HFFc6 (cell line): ENCODE data around the gene NDUFA5. TPM values are rescaled to one million over a fixed set of nuclear protein-coding genes. Genes with fewer than 3 reads are reported as not detected.
"Not testable (repeated sequence)": the region's sequence is repeated elsewhere in the genome, so short reads cannot be mapped to it uniquely, and the experiment has no call there.

ENCODE experiments used
- DNase-seq: peaks from one replicate; pipeline ENCODE4 v3.0.0-alpha.2; 2018
- H3K27ac Mint-ChIP-seq: 2 replicates; pipeline ENCODE4 v1.8.0; 2020; ENCODE audit warnings: mild to moderate bottlenecking, mixed read lengths
- H3K27me3 Mint-ChIP-seq: 2 replicates; pipeline ENCODE4 v1.8.0; 2021; ENCODE audit warnings: mild to moderate bottlenecking, moderate library complexity, mixed read lengths; ENCODE audit not compliant: insufficient read depth
- H3K36me3 Mint-ChIP-seq: 2 replicates; pipeline ENCODE4 v1.8.0; 2021; ENCODE audit warnings: low read depth, mixed read lengths
- H3K4me1 Mint-ChIP-seq: 2 replicates; pipeline ENCODE4 v1.8.0; 2020; ENCODE audit warnings: low read depth, mixed read lengths
- H3K4me3 Mint-ChIP-seq: 2 replicates; pipeline ENCODE4 v1.8.0; 2020; ENCODE audit warnings: mild to moderate bottlenecking, moderate library complexity, mixed read lengths
- H3K9me3 Mint-ChIP-seq: 2 replicates; pipeline ENCODE4 v1.8.0; 2020; ENCODE audit warnings: mild to moderate bottlenecking, mixed read lengths
- total RNA-seq, 6 experiments: library from RNA; stranded (reverse); fragmentation: NEBNext Ultra II Directional; extraction: Animal tissue kit (Norgen Biotek cat#: 25700); gene quantifications; 2 replicates in 1 of 6; 3 replicates in 5 of 6; pipeline ENCODE4 v1.2.3, GENCODE V29; 2021
- TF ChIP-seq, protein P1 (sequence below): fragments of 200-600 bp; sonication (generic); IDR thresholded peaks from 2 replicates; pipeline ENCODE4 v1.5.0; 2021; ENCODE audit warnings: antibody characterized with exemption, mild to moderate bottlenecking

NDUFA5 gene
- total RNA-seq, 6 experiments from 2014 or later = 46.1 to 52.7 (median 49.7) TPM

DNA sequence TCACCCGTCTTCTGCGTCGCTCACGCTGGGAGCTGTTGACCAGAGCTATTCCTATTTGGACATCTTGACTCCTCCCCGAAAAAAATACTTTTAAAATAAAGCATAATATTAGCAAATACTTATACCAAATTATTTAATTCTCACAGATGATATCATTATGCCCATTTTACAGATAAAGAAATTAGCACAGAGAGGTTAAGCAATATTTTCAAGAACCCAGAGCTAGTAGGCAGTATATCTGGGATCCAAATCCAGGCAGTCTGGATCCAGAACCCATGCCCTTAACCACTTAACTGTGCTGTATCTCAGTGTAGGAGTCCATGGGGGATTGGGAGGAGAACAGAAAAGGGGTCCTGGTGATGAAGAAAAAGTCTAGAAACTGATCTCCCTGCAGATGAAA is 29.4 kb downstream of the NDUFA5 start:
- H3K9me3 Mint-ChIP-seq = no peaks in the 10 kb centered on the region
- no peaks in the 10 kb centered on the region for H3K4me1 Mint-ChIP-seq
- H3K27me3 Mint-ChIP-seq = peaks cover 12% of the 10 kb centered on the region
- no peaks in the 10 kb centered on the region for H3K36me3 Mint-ChIP-seq
- TF ChIP-seq, protein P1, sequence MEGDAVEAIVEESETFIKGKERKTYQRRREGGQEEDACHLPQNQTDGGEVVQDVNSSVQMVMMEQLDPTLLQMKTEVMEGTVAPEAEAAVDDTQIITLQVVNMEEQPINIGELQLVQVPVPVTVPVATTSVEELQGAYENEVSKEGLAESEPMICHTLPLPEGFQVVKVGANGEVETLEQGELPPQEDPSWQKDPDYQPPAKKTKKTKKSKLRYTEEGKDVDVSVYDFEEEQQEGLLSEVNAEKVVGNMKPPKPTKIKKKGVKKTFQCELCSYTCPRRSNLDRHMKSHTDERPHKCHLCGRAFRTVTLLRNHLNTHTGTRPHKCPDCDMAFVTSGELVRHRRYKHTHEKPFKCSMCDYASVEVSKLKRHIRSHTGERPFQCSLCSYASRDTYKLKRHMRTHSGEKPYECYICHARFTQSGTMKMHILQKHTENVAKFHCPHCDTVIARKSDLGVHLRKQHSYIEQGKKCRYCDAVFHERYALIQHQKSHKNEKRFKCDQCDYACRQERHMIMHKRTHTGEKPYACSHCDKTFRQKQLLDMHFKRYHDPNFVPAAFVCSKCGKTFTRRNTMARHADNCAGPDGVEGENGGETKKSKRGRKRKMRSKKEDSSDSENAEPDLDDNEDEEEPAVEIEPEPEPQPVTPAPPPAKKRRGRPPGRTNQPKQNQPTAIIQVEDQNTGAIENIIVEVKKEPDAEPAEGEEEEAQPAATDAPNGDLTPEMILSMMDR = no peak
- H3K4me3 Mint-ChIP-seq = no peak overlapping the region
- no peak for DNase-seq
- no peak overlapping the region for H3K27ac Mint-ChIP-seq

DNA sequence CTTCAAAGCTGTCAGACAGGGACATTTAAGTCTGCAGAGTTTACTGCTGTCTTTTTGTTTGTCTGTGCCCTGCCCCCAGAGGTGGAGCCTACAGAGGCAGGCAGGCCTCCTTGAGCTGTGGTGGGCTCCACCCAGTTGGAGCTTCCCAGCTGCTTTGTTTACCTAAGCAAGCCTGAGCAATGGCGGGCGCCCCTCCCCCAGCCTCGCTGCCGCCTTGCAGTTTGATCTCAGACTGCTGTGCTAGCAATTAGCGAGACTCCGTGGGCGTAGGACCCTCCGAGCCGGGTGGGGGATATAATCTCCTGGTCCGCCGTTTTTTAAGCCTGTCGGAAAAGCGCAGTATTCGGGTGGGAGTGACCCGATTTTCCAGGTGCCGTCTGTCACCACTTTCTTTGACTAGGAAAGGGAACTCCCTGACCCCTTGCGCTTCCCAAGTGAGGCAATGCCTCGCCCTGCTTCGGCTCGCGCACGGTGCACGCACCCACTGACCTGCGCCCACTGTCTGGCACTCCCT is 29.8 kb downstream of the NDUFA5 start:
- H3K9me3 Mint-ChIP-seq, H3K4me3 Mint-ChIP-seq: not testable (repeated sequence)

DNA sequence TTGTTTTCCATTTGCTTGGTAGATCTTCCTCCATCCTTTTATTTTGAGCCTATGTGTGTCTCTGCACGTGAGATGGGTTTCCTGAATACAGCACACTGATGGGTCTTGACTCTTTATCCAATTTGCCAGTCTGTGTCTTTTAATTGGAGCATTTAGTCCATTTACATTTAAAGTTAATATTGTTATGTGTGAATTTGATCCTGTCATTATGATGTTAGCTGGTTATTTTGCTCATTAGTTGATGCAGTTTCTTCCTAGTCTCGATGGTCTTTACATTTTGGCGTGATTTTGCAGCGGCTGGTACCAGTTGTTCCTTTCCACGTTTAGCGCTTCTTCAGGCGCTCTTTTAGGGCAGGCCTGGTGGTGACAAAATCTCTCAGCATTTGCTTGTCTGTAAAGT is 31.1 kb downstream of the NDUFA5 start:
- not testable (repeated sequence) for DNase-seq, H3K9me3 Mint-ChIP-seq, H3K4me3 Mint-ChIP-seq, H3K36me3 Mint-ChIP-seq, H3K4me1 Mint-ChIP-seq, H3K27me3 Mint-ChIP-seq, H3K27ac Mint-ChIP-seq

More for the DNA sequence above, 29.8 kb downstream of the NDUFA5 start:
- H3K27ac Mint-ChIP-seq, H3K36me3 Mint-ChIP-seq, DNase-seq, H3K4me1 Mint-ChIP-seq, H3K27me3 Mint-ChIP-seq: not testable (repeated sequence)

DNA sequence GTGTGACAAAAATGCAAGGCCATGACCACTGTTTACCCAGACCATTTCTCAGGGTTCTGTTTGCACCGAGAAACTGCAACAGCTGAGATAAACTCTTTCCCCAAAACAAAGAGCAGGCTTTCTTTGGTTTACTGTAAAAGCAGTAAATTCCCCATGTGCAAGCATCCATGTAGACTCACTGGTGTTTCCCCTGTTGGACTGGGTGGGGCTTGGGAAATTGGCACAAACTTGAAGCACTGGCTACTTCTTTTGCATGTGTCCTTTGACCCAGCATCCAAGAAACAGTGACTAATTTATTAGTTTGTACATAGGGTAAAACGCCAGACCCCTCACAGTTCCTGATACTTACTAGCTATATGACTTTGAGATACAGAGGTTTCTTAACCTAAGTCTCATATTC is 35.6 kb downstream of the NDUFA5 start:
- Mint-ChIP-seq H3K4me1 (no peaks in the 10 kb centered on the region), H3K4me3 (no peak overlapping the region), H3K27me3 (peaks cover 2% of the 10 kb centered on the region), H3K9me3 (no peaks in the 10 kb centered on the region), H3K27ac (no peak overlapping the region), H3K36me3 (no peaks in the 10 kb centered on the region)
- TF ChIP-seq, protein P1 = no peak
- DNase-seq = no peak

DNA sequence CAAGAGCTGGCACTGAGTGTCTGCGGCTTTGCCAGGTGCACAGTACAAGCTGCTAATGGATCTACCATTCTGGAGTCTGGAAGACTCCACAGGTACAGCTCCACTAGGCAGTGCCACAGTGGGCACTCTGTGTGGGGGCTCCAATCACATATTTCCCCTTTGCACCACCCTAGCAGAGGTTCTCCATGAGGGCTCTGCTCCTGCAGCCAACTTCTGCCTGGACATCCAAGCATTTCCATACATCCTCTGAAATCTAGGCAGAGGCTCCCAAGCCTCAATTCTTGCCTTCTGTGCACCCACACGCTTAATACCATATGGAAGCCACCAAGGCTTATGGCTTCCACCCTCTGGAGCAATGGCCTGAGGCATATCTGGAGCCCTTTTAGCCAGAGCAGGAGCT is 52.4 kb downstream of the NDUFA5 start:
- Mint-ChIP-seq H3K4me3 (no peak overlapping the region), H3K27me3 (peaks cover 8% of the 10 kb centered on the region), H3K9me3 (no peaks in the 10 kb centered on the region), H3K4me1 (no peaks in the 10 kb centered on the region), H3K36me3 (no peaks in the 10 kb centered on the region), H3K27ac (no peak overlapping the region)
- no peak for DNase-seq
- TF ChIP-seq, protein P1 = no peak

DNA sequence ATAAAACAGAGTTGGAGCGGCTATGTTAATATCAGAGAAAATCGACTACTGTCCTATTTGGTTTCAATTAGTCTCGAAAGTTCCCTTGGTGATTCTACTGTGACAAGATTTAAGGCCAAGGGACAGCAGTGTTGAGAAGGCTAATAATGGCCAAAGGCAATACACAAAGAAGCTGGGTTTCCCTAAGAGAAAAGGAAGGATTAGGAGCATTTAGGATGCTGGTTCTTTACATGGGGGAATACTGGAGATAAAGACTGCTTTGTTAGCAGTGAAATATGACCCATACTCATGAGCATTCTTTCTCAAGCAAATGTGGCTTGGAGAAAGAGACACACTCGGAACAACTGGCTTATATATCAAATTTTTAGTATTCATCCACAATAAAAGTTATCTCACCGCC is 55.4 kb downstream of the NDUFA5 start:
- DNase-seq = no peak
- H3K4me1 Mint-ChIP-seq = no peaks in the 10 kb centered on the region
- H3K4me3 Mint-ChIP-seq = no peak overlapping the region
- no peak overlapping the region for H3K27ac Mint-ChIP-seq
- H3K36me3 Mint-ChIP-seq = no peaks in the 10 kb centered on the region
- peaks cover 4% of the 10 kb centered on the region for H3K27me3 Mint-ChIP-seq
- TF ChIP-seq, protein P1 = no peak
- no peaks in the 10 kb centered on the region for H3K9me3 Mint-ChIP-seq
